ENCODE results near the gene TPT1. TPM values are rescaled to one million over a fixed set of nuclear protein-coding genes. Genes with fewer than 3 reads are reported as not detected.
"Not testable (repeated sequence)": the region's sequence is repeated elsewhere in the genome, so short reads cannot be mapped to it uniquely, and the experiment has no call there.

Gene TPT1
- total RNA-seq, 1 donor: 8,838 TPM

- Histone ChIP-seq H3K4me3 (ENCODE audit: low read length) (no peak overlapping the region), H3K9me3 (ENCODE audit: low read depth, low read length) (no peaks in the 10 kb centered on the region), H3K27me3 (ENCODE audit: insufficient read depth, low read length) (no peaks in the 10 kb centered on the region), H3K4me1 (ENCODE audit: insufficient read depth, low read length) (peaks cover 7% of the 10 kb centered on the region)
Observed at GRCh38 chr13:45305079-45305478, 35.9 kb downstream of the TPT1 start.

- Histone ChIP-seq H3K4me1 (ENCODE audit: insufficient read depth, low read length) (no peaks in the 10 kb centered on the region), H3K27me3 (ENCODE audit: insufficient read depth, low read length) (no peaks in the 10 kb centered on the region), H3K4me3 (ENCODE audit: low read length) (no peak overlapping the region), H3K9me3 (ENCODE audit: low read depth, low read length) (no peaks in the 10 kb centered on the region)
Observed at GRCh38 chr13:45303866-45304265, 37.1 kb downstream of the TPT1 start.

- H3K4me3 ChIP-seq (ENCODE audit: low read length): no peak overlapping the region
- H3K9me3 ChIP-seq (ENCODE audit: low read depth, low read length): no peaks in the 10 kb centered on the region
- H3K27me3 ChIP-seq (ENCODE audit: insufficient read depth, low read length): no peaks in the 10 kb centered on the region
- peaks cover 5% of the 10 kb centered on the region for H3K4me1 ChIP-seq (ENCODE audit: insufficient read depth, low read length)
Observed at GRCh38 chr13:45303026-45303425, 38.0 kb downstream of the TPT1 start.

- no peaks in the 10 kb centered on the region for H3K27me3 ChIP-seq (ENCODE audit: insufficient read depth, low read length)
- peaks cover 6% of the 10 kb centered on the region for H3K4me1 ChIP-seq (ENCODE audit: insufficient read depth, low read length)
- no peak overlapping the region for H3K4me3 ChIP-seq (ENCODE audit: low read length)
- H3K9me3 ChIP-seq (ENCODE audit: low read depth, low read length): no peaks in the 10 kb centered on the region
Observed at GRCh38 chr13:45302507-45302906, 38.5 kb downstream of the TPT1 start.

- no peaks in the 10 kb centered on the region for H3K9me3 ChIP-seq (ENCODE audit: low read depth, low read length)
- H3K4me3 ChIP-seq (ENCODE audit: low read length): no peak overlapping the region
- peaks cover 12% of the 10 kb centered on the region for H3K4me1 ChIP-seq (ENCODE audit: insufficient read depth, low read length)
- H3K27me3 ChIP-seq (ENCODE audit: insufficient read depth, low read length): no peaks in the 10 kb centered on the region
Observed at GRCh38 chr13:45301263-45301662, 39.7 kb downstream of the TPT1 start.

- no peak overlapping the region for H3K4me3 ChIP-seq (ENCODE audit: low read length)
- no peaks in the 10 kb centered on the region for H3K27me3 ChIP-seq (ENCODE audit: insufficient read depth, low read length)
- no peaks in the 10 kb centered on the region for H3K9me3 ChIP-seq (ENCODE audit: low read depth, low read length)
- peaks cover 12% of the 10 kb centered on the region for H3K4me1 ChIP-seq (ENCODE audit: insufficient read depth, low read length)
Observed at GRCh38 chr13:45300190-45300985, 40.6 kb downstream of the TPT1 start.

GRCh38 chr13:45299194-45299593 lies 41.8 kb downstream of the TPT1 start:
- H3K27me3 ChIP-seq (ENCODE audit: insufficient read depth, low read length): no peaks in the 10 kb centered on the region
- H3K4me1 ChIP-seq (ENCODE audit: insufficient read depth, low read length): peaks cover 12% of the 10 kb centered on the region
- no peaks in the 10 kb centered on the region for H3K9me3 ChIP-seq (ENCODE audit: low read depth, low read length)
- no peak overlapping the region for H3K4me3 ChIP-seq (ENCODE audit: low read length)

- H3K4me1 ChIP-seq (ENCODE audit: insufficient read depth, low read length): peaks cover 12% of the 10 kb centered on the region
- H3K9me3 ChIP-seq (ENCODE audit: low read depth, low read length); H3K27me3 ChIP-seq (ENCODE audit: insufficient read depth, low read length); H3K4me3 ChIP-seq (ENCODE audit: low read length): not testable (repeated sequence)
Observed at GRCh38 chr13:45298550-45298949, 42.4 kb downstream of the TPT1 start.

- H3K4me1 ChIP-seq (ENCODE audit: insufficient read depth, low read length): peaks cover 12% of the 10 kb centered on the region
- H3K27me3 ChIP-seq (ENCODE audit: insufficient read depth, low read length): no peaks in the 10 kb centered on the region
- no peak overlapping the region for H3K4me3 ChIP-seq (ENCODE audit: low read length)
- H3K9me3 ChIP-seq (ENCODE audit: low read depth, low read length): no peaks in the 10 kb centered on the region
Observed at GRCh38 chr13:45298206-45298505, 42.8 kb downstream of the TPT1 start.

GRCh38 chr13:45297456-45298205 lies 43.4 kb downstream of the TPT1 start:
- H3K27me3 ChIP-seq (ENCODE audit: insufficient read depth, low read length): no peaks in the 10 kb centered on the region
- no peaks in the 10 kb centered on the region for H3K9me3 ChIP-seq (ENCODE audit: low read depth, low read length)
- H3K4me3 ChIP-seq (ENCODE audit: low read length): no peak overlapping the region
- peaks cover 12% of the 10 kb centered on the region for H3K4me1 ChIP-seq (ENCODE audit: insufficient read depth, low read length)

- H3K4me1 ChIP-seq (ENCODE audit: insufficient read depth, low read length): peaks cover 12% of the 10 kb centered on the region
- no peaks in the 10 kb centered on the region for H3K27me3 ChIP-seq (ENCODE audit: insufficient read depth, low read length)
- H3K4me3 ChIP-seq (ENCODE audit: low read length): no peak overlapping the region
- no peaks in the 10 kb centered on the region for H3K9me3 ChIP-seq (ENCODE audit: low read depth, low read length)
Observed at GRCh38 chr13:45296259-45296658, 44.7 kb downstream of the TPT1 start.

GRCh38 chr13:45295536-45295935 lies 45.4 kb downstream of the TPT1 start:
- Histone ChIP-seq H3K4me1 (ENCODE audit: insufficient read depth, low read length) (peaks cover 12% of the 10 kb centered on the region), H3K9me3 (ENCODE audit: low read depth, low read length) (no peaks in the 10 kb centered on the region), H3K27me3 (ENCODE audit: insufficient read depth, low read length) (no peaks in the 10 kb centered on the region), H3K4me3 (ENCODE audit: low read length) (no peak overlapping the region)

GRCh38 chr13:45292176-45292575 lies 48.8 kb downstream of the TPT1 start:
- peaks cover 6% of the 10 kb centered on the region for H3K4me1 ChIP-seq (ENCODE audit: insufficient read depth, low read length)
- no peaks in the 10 kb centered on the region for H3K27me3 ChIP-seq (ENCODE audit: insufficient read depth, low read length)
- H3K4me3 ChIP-seq (ENCODE audit: low read length): no peak overlapping the region
- no peaks in the 10 kb centered on the region for H3K9me3 ChIP-seq (ENCODE audit: low read depth, low read length)

- H3K27me3 ChIP-seq (ENCODE audit: insufficient read depth, low read length): no peaks in the 10 kb centered on the region
- H3K4me1 ChIP-seq (ENCODE audit: insufficient read depth, low read length): no peaks in the 10 kb centered on the region
- H3K9me3 ChIP-seq (ENCODE audit: low read depth, low read length): no peaks in the 10 kb centered on the region
- no peak overlapping the region for H3K4me3 ChIP-seq (ENCODE audit: low read length)
Observed at GRCh38 chr13:45289936-45290563, 50.9 kb downstream of the TPT1 start.

Data from mononuclear cell (primary cell).